Fibroblast of lung (primary cell): ENCODE data around the gene ANKFY1.

Source experiments
- EZH2 ChIP-seq: IDR thresholded peaks from 2 replicates; pipeline ENCODE4 v1.5.1; 2012; ENCODE audit warnings: low read length, control low read depth, mild to moderate bottlenecking; ENCODE audit errors: missing control alignments
- TF ChIP-seq, protein P1 (sequence below), 2 donors: IDR thresholded peaks in 1 of 2; conservative IDR thresholded peaks in 1 of 2; 1 replicate in 1 of 2; 2 replicates in 1 of 2; pipeline ENCODE4 v1.5.1; 2011 to 2012; ENCODE audit warnings: low read length in 2 of 2, control low read depth in 1 of 2, inconsistent platforms in 1 of 2, low read depth in 1 of 2, mild to moderate bottlenecking in 1 of 2

DNA sequence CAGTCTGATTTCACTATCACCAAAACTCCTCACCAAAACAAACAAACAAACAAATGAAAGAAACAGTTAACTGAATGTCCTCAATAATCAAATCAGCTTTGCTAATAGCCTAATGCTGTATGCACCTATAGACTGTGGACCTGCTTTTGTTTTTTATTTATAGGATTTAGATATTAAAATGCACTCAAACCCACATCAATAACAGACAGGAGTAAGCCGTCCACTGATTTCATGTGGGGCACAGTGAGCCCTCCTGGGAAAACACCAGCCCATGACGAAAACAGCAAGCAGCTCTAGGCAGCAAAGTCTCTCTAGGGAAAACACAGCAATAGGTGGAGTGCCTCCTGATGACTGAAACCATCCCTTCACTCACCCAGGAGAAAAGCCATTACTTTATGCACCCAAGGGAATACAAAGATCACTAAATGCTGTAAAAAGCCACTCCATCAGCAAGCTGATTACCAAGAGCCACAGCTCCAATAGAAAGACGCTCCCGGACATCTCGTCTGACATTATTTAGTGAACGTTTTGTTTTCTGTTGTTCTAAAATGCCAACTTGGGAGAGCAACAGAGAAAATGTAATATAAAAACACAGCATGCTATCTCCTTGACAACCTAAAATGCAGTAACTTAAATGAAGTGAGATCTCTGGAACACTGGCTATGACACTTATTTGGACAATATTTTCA is 47.8 kb downstream of the ANKFY1 start:
- TF ChIP-seq, protein P1, sequence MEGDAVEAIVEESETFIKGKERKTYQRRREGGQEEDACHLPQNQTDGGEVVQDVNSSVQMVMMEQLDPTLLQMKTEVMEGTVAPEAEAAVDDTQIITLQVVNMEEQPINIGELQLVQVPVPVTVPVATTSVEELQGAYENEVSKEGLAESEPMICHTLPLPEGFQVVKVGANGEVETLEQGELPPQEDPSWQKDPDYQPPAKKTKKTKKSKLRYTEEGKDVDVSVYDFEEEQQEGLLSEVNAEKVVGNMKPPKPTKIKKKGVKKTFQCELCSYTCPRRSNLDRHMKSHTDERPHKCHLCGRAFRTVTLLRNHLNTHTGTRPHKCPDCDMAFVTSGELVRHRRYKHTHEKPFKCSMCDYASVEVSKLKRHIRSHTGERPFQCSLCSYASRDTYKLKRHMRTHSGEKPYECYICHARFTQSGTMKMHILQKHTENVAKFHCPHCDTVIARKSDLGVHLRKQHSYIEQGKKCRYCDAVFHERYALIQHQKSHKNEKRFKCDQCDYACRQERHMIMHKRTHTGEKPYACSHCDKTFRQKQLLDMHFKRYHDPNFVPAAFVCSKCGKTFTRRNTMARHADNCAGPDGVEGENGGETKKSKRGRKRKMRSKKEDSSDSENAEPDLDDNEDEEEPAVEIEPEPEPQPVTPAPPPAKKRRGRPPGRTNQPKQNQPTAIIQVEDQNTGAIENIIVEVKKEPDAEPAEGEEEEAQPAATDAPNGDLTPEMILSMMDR (conservative IDR thresholded peaks at IDR 0.05 in 1 of 2, IDR thresholded peaks at IDR 0.05 in 1 of 2; ENCODE audit: low read depth in 1 of 2, low read length in 2 of 2): no peak
- no peak for TF ChIP-seq EZH2
